ENCODE data around the gene TPCN1. TPM values are rescaled to one million over a fixed set of nuclear protein-coding genes. Genes with fewer than 3 reads are reported as not detected.

TPCN1 gene
- total and polyA plus RNA-seq, 2 of the 8 experiments (the other 6 are each of a cell fraction or from before 2014, with no cell fraction given), result 14.9 to 21.4 TPM

GRCh38 chr12:113246478-113247122, 25.3 kb downstream of the TPCN1 start:
- POLR2A ChIA-PET (ENCODE audit: partially characterized antibody), result interaction anchor here (0.7 to 3.2 kb wide), 19 partner anchors 9 to 113 kb away, joined by 3 to 25 read pairs (median 4); partner anchors contain the start of genes DDX54, SLC8B1 and TPCN1
- Histone ChIP-seq H3K23me2 (ENCODE audit: low read depth, low read length) (no peaks in the 10 kb centered on the region; the same call in 1 of the 2 replicates), H2BK120ac (replicated peaks; ENCODE audit: low read depth, low read length) (peak overlapping the region; percentile 87), H2BK12ac (ENCODE audit: low read depth, low read length) (peak overlapping the region; percentile 99), H3K9me3 (ENCODE audit: insufficient read depth in 2 of 2, low read depth in 1 of 2, low read length in 1 of 2) (no peaks in the 10 kb centered on the region), H3K4me2 (ENCODE audit: insufficient read depth in 1 of 2, low read depth in 2 of 2, low read length in 2 of 2) (peak overlapping the region; percentile 46 to 69), H3K4me3 (ENCODE audit: extremely low read depth in 1 of 4, insufficient read depth in 2 of 4, low read depth in 3 of 4, low read length in 4 of 4) (peak overlapping the region in 3 of 4 experiments; percentile 16 to 49 (median 16); a peak in 4 of 8 replicates), H3K79me2 (ENCODE audit: control insufficient read depth in 1 of 2, insufficient read depth in 2 of 2, low read length in 2 of 2) (no peaks in the 10 kb centered on the region; a peak in 1 of 4 replicates), H4K20me1 (replicated peaks in 1 of 2; ENCODE audit: control insufficient read depth in 1 of 2, insufficient read depth in 2 of 2, low read length in 2 of 2) (no peaks in the 10 kb centered on the region), H3K14ac (ENCODE audit: insufficient read length) (no peak overlapping the region), H2BK5ac (ENCODE audit: low read depth, low read length) (peak overlapping the region; percentile 86), H3K18ac (ENCODE audit: extremely low read depth, low read length) (peak overlapping the region; percentile 53; the same call in 1 of the 2 replicates), H3K27ac (ENCODE audit: low read depth, low read length) (peak overlapping the region; percentile 83), H4K8ac (ENCODE audit: extremely low read depth, insufficient read depth, low read length) (peak overlapping the region; percentile 94), H3K23ac (ENCODE audit: insufficient read length) (no peak overlapping the region), H3K4ac (replicated peaks; ENCODE audit: insufficient read length, low read depth, low read length) (peak overlapping the region; percentile 83), H3K4me1 (replicated peaks in 1 of 4; ENCODE audit: control insufficient read depth in 3 of 4, insufficient read depth in 4 of 4, low read length in 3 of 4) (peaks cover 14 to 34% (median 18%) of the 10 kb centered on the region in 4 experiments), H3K27me3 (replicated peaks in 1 of 4; ENCODE audit: control insufficient read depth in 3 of 4, extremely low read depth in 1 of 4, insufficient read depth in 3 of 4, low read length in 3 of 4) (no peaks in the 10 kb centered on the region), H3K79me1 (ENCODE audit: low read depth, low read length) (no peaks in the 10 kb centered on the region), H2BK15ac (ENCODE audit: low read length) (no peak overlapping the region; the same call in 1 of the 2 replicates), H2AK5ac (ENCODE audit: low read depth, low read length) (peak overlapping the region; percentile 92; the same call in 1 of the 2 replicates), H3K36me3 (ENCODE audit: control insufficient read depth in 2 of 4, insufficient read depth in 4 of 4, low read length in 3 of 4) (no peaks in the 10 kb centered on the region), H4K91ac (replicated peaks; ENCODE audit: insufficient read length, low read length) (peak overlapping the region; percentile 84), H4K5ac (ENCODE audit: insufficient read length, low read depth, low read length) (no peak overlapping the region), H2AFZ (ENCODE audit: low read length) (no peak overlapping the region), H2BK20ac (ENCODE audit: low read length) (peak overlapping the region; percentile 83; the same call in 1 of the 2 replicates), H3K56ac (replicated peaks; ENCODE audit: insufficient read length, low read depth, low read length) (no peak overlapping the region), H3K9ac (replicated peaks in 1 of 4; ENCODE audit: extremely low read depth in 1 of 4, low read depth in 3 of 4, low read length in 3 of 4) (peak overlapping the region in 2 of 4 experiments; percentile 29 to 56; a peak in 4 of 7 replicates)
- FAIRE-seq (no peak), DNase-seq (ENCODE audit: low read depth in 1 of 2, low spot score in 2 of 2) (peak in 1 of 2 experiments; percentile 53)
- WGBS, 2 experiments (ENCODE audit: extremely low coverage in 1 of 2, insufficient coverage in 1 of 2, insufficient read length in 1 of 2, insufficient replicate concordance in 2 of 2, low coverage in 1 of 2, low lambda C conversion rate in 2 of 2, missing lambda C conversion rate in 1 of 2), result 67% methylated on average over 16 of the region's 18 CpGs; no CpG with 5 or more reads in 1 of the 2 experiments
- CTCF ChIA-PET (ENCODE audit: partially characterized antibody), result interaction anchor here (0.9 to 2.6 kb wide), 8 partner anchors 9 to 52 kb away, joined by 3 to 7 read pairs (median 3); partner anchors contain the start of gene TPCN1
- TF ChIP-seq SP4 (IDR thresholded peaks at IDR 0.05; ENCODE audit: low read length), result no peak
- TF ChIP-seq GTF2F1 (IDR thresholded peaks at IDR 0.05; ENCODE audit: borderline replicate concordance, low read depth, low read length), result no peak
- TF ChIP-seq MAX (IDR thresholded peaks at IDR 0.05), result no peak
- no peak for TF ChIP-seq GABPA (IDR thresholded peaks at IDR 0.05; ENCODE audit: borderline replicate concordance, insufficient read depth, low read length)
- TF ChIP-seq ATF3 (IDR thresholded peaks at IDR 0.05; ENCODE audit: insufficient read depth, low read depth, low read length), result no peak
- TF ChIP-seq BRCA1 (IDR thresholded peaks at IDR 0.05; ENCODE audit: low read depth, low read length), result no peak
- TF ChIP-seq CBX5 (IDR thresholded peaks at IDR 0.05; ENCODE audit: low read depth, low read length), result no peak

All from H1 (cell line).